NCI-H345 (cell line): ENCODE measurements around the gene OASL.
A peak's percentile ranks its signal among the peaks of the same experiment; 100 is the strongest.

Experiments
- DNase-seq: peaks from one replicate; lab custom pipeline; 2025; lab: John Stamatoyannopoulos, UW

OASL gene

GRCh38 chr12:120991965-120992364 lies 47.1 kb downstream of the OASL start:
- DNase-seq = no peak

- no peak for DNase-seq
Measured at GRCh38 chr12:120990487-120991055, 48.5 kb downstream of the OASL start.

GRCh38 chr12:120989687-120990086 lies 49.4 kb downstream of the OASL start:
- no peak for DNase-seq

GRCh38 chr12:120988658-120989057 lies 50.4 kb downstream of the OASL start:
- DNase-seq = no peak

- DNase-seq = no peak
Measured at GRCh38 chr12:120988234-120988633, 50.8 kb downstream of the OASL start.

GRCh38 chr12:120984351-120984898 lies 54.6 kb downstream of the OASL start:
- DNase-seq = no peak

- no peak for DNase-seq
Measured at GRCh38 chr12:120983759-120984158, 55.3 kb downstream of the OASL start.

- DNase-seq = no peak
Measured at GRCh38 chr12:120982659-120983058, 56.4 kb downstream of the OASL start.

- no peak for DNase-seq
Measured at GRCh38 chr12:120981407-120981941, 57.6 kb downstream of the OASL start.

- no peak for DNase-seq
Measured at GRCh38 chr12:120980800-120981368, 58.2 kb downstream of the OASL start.

- DNase-seq = no peak
Measured at GRCh38 chr12:120979862-120980696, 59.0 kb downstream of the OASL start.

- no peak for DNase-seq
Measured at GRCh38 chr12:120979220-120979861, 59.7 kb downstream of the OASL start.

GRCh38 chr12:120978296-120979219 lies 60.5 kb downstream of the OASL start, which contains the start of gene HNF1A:
TSS of gene HNF1A (plus strand) at chr12:120978543. CDS start at chr12:120978769, 226 bp downstream.
- DNase-seq = no peak

GRCh38 chr12:120977531-120978295 lies 61.3 kb downstream of the OASL start:
- DNase-seq = no peak

GRCh38 chr12:120972870-120973543 lies 66.0 kb downstream of the OASL start:
- peak; percentile 28 for DNase-seq

GRCh38 chr12:120971299-120972180 lies 67.5 kb downstream of the OASL start:
- peak; percentile 47 for DNase-seq

- no peak for DNase-seq
Measured at GRCh38 chr12:120970310-120970709, 68.7 kb downstream of the OASL start.
